ENCODE data around the gene XRN2.

XRN2 gene

DNA sequence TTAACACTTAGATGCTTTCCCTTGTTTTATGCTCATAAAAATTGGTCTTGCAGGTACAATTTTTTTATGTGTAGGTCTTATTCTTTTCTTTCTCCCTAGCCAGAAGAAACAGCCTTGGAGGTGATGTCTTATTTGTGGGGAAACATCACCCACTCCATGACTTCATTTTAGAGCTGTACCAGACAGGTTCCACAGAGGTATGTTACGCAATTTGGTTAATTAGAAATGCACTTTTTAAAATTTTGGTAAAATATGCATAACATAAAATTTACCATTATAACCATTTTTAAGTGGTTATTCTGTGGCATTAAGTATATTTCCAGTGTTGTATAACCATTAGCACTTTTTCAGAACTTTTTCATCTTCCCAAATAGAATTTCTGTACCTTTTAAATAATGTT lies 52.9 kb downstream of the XRN2 start:
- TF ChIP-seq, protein P1, sequence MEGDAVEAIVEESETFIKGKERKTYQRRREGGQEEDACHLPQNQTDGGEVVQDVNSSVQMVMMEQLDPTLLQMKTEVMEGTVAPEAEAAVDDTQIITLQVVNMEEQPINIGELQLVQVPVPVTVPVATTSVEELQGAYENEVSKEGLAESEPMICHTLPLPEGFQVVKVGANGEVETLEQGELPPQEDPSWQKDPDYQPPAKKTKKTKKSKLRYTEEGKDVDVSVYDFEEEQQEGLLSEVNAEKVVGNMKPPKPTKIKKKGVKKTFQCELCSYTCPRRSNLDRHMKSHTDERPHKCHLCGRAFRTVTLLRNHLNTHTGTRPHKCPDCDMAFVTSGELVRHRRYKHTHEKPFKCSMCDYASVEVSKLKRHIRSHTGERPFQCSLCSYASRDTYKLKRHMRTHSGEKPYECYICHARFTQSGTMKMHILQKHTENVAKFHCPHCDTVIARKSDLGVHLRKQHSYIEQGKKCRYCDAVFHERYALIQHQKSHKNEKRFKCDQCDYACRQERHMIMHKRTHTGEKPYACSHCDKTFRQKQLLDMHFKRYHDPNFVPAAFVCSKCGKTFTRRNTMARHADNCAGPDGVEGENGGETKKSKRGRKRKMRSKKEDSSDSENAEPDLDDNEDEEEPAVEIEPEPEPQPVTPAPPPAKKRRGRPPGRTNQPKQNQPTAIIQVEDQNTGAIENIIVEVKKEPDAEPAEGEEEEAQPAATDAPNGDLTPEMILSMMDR (IDR thresholded peaks at IDR 0.05; ENCODE audit: control extremely low read depth, extremely low read depth, low read depth, missing control alignments) = no peak
- CTCF ChIA-PET = no interaction called here
- no peak for DNase-seq (ENCODE audit: extremely low spot score)
- POLR2A ChIA-PET = no interaction called here

DNA sequence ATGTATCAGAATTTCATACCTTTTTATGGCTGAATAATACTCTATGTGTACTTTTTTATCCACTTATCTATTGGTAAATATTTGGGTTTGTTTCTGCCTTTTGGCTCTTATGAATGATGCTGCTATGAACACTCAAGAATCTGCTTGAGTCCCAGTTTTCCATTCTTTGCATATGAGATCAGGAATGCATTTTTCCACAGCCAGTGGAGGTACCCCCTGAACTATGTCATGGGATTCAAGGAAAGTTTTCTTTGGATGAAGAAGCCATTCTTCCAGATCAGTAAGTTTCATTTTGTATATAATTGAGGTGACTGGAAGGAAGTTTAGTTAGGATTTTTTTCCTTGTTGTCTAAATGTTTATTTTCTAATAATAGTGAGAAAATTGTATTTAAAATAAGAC lies 53.3 kb downstream of the XRN2 start:
- POLR2A ChIA-PET = no interaction called here
- CTCF ChIA-PET = interaction anchor here (1.2 kb wide), 1 partner anchor 8 kb away, joined by 4 read pairs; no protein-coding TSS in a partner anchor

DNA sequence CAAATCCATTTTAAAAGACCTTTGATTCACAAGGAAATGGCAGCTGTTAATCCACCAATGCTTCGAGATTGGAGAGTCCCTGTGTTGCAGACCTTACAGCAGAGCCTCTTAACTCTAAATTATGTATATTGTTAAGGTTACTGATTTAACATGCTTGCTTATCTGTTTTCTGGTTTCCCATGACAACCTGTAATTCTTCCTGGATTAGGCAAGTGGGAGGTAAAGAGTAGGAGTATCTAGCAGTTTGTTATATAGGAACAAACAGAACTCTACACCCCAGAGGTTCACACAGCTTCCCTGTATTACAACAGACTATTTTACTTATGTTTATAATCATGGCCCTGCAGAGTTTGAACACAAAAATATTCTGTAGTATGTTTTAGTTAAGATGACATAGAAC lies 54.7 kb downstream of the XRN2 start:
- POLR2A ChIA-PET = interaction anchor here (0.5 kb wide), 1 partner anchor 26 kb away, joined by 4 read pairs; no protein-coding TSS in a partner anchor
- CTCF ChIA-PET = no interaction called here
- no peak for DNase-seq (ENCODE audit: extremely low spot score)
- TF ChIP-seq, protein P1 (IDR thresholded peaks at IDR 0.05; ENCODE audit: control extremely low read depth, extremely low read depth, low read depth, missing control alignments) = no peak

More for the DNA sequence above, 53.3 kb downstream of the XRN2 start:
- TF ChIP-seq, protein P1 (IDR thresholded peaks at IDR 0.05; ENCODE audit: control extremely low read depth, extremely low read depth, low read depth, missing control alignments) = no peak
- no peak for DNase-seq (ENCODE audit: extremely low spot score)

DNA sequence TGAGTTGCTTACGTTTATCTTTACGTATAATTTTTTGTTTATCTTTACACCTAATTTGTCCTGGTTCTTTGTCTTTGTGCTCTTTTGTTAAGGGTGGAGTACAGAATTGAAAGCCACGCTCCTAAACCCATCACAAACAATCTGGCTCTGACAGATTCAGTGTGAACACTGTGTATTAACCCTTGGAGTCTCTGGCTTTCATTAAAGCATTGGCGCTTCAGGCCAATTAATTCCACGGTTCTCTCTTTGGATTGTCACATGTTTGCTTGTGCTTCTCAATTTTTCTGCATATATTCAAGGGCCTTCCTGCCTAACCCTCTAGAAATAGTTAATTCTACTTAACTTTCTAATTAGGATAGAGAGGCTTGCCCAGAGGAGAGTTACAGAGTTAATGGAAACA lies 55.6 kb downstream of the XRN2 start:
- DNase-seq (ENCODE audit: extremely low spot score) = no peak
- ChIA-PET POLR2A (no interaction called here), CTCF (no interaction called here)
- TF ChIP-seq, protein P1 (IDR thresholded peaks at IDR 0.05; ENCODE audit: control extremely low read depth, extremely low read depth, low read depth, missing control alignments) = no peak

DNA sequence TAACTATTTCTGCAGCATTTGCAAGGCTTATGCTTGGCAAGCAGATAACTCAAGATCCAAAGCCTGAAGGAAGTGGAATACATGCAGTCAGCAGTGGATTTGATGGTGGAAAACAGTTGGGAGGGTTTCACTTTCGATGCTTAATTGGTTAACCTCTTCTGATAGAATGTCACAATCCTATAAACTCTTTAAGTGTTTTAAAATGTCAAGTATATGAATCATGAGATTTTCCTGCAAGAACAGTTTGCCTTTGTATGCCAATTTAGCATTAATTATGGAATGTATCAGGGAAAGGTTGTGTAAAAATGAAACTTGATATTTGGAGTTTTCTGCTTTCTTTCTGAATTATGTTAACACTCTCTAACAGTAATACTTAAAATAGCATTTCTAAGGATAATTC lies 57.6 kb downstream of the XRN2 start:
- TF ChIP-seq, protein P1 (IDR thresholded peaks at IDR 0.05; ENCODE audit: control extremely low read depth, extremely low read depth, low read depth, missing control alignments) = no peak
- no peak for DNase-seq (ENCODE audit: extremely low spot score)
- ChIA-PET CTCF (no interaction called here), POLR2A (no interaction called here)

DNA sequence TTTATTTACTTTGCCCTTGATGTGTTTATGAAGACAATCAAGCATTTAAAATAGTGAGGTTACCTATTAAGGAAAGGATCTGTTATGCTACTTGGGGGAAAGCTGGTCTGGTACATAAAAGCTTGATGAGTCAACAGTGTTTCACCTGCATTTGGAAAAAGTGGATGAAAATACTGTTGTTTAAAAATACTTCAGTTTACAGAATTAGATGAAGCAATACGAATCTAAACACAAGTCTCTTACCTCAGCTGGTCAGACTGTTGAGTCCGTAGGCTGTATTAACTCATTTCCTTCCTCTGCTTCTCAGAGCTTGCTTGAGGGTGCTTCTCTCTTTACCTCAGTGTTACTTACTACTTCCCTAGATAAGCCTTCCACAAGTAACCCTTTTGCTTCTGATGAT lies 58.1 kb downstream of the XRN2 start:
- DNase-seq (ENCODE audit: extremely low spot score) = no peak
- CTCF ChIA-PET = no interaction called here
- POLR2A ChIA-PET = no interaction called here
- TF ChIP-seq, protein P1 (IDR thresholded peaks at IDR 0.05; ENCODE audit: control extremely low read depth, extremely low read depth, low read depth, missing control alignments) = no peak

DNA sequence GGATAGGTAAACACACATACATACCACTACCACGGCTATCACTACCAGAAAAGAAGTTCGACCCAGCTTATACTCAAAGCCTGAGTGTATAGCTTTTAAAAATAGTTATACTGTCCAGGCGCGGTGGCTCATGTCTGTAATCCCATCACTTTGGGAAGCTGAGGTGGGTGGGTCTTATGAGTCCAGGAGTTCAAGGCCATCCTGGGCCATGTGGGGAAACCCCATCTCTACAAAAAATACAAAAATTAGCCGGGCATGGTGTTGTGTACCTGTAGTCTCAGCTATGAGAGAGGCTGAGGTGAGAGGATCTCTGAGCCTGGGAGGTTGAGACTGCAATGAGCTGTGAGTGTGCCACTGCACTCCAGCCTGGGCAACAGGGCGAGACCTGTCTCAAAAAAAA lies 61.3 kb downstream of the XRN2 start:
- POLR2A ChIA-PET = no interaction called here
- TF ChIP-seq, protein P1 (IDR thresholded peaks at IDR 0.05; ENCODE audit: control extremely low read depth, extremely low read depth, low read depth, missing control alignments) = no peak
- DNase-seq (ENCODE audit: extremely low spot score) = no peak
- CTCF ChIA-PET = interaction anchor here (0.9 kb wide), 1 partner anchor 23 kb away, joined by 3 read pairs; no protein-coding TSS in a partner anchor

Measured in GM10248 (cell line).